ENCODE data around the gene SMIM35. TPM values are rescaled to one million over a fixed set of nuclear protein-coding genes. Genes with fewer than 3 reads are reported as not detected.

The SMIM35 gene
- total RNA-seq, 4 donors from 2014 or later, result not detected

GRCh38 chr11:118099838-118100556 lies 13.2 kb upstream of the SMIM35 start:
- no peak for TF ChIP-seq POLR2A (IDR thresholded peaks at IDR 0.05)
- no peak for TF ChIP-seq CTCF (IDR thresholded peaks at IDR 0.05)
- 82 to 87% methylated on average over 9 to 10 of the region's 10 CpGs for WGBS, 2 donors
- intact Hi-C loops (cut with DNase I; ENCODE audit: low total_unique reads), result no loop called here
- no peak overlapping the region for H3K4me3 ChIP-seq (ENCODE audit: low read depth, poor library complexity, severe bottlenecking)
- DNase-seq (ENCODE audit: low spot score in 2 of 2), result no peak

DNA sequence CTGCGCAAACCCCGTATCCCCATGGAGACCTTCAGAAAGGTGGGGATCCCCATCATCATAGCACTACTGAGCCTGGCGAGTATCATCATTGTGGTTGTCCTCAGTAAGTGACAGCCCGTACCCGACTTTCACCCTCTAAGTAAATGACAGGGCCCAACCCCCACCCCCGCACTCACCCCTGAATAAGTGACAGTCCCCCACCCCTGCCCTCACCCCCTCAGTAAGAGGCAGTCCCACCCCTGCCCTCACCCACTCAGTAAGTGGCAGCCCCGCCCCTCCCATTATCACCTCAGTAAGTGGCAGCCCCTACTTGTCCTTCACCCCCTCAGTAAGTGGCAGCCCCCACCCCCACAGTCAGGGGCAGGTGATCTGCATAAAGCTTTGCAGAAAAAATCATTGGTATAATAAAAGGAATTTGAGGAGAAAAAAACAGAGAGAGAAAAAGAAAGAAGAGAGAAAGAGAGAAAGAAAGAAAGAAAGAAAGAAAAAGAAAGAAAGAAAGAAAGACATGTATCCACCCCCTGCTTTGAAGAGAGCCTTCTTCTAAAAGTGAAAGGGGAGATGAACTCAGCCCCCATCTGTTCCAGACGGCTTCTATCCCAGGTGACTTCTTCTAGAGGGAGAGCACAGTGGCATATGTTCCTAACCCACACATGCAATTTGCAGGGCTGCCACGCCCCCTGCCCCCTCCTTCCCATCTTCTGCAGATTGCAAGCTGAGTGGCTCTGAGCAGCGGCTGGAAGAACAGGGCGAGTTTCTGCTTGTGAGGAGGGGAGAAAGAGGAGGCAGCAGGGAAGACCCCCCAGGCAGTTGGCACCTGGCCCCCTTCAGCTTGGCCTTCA lies 12.5 kb upstream of the SMIM35 start:
- no peak for DNase-seq (ENCODE audit: low spot score in 2 of 2)
- no peak for TF ChIP-seq POLR2A (IDR thresholded peaks at IDR 0.05)
- no peak for TF ChIP-seq CTCF (IDR thresholded peaks at IDR 0.05)
- WGBS, 2 donors, result 72 to 75% methylated on average over 10 to 11 of the region's 11 CpGs
- intact Hi-C loops (cut with DNase I; ENCODE audit: low total_unique reads), result no loop called here
- no peak overlapping the region for H3K4me3 ChIP-seq (ENCODE audit: low read depth, poor library complexity, severe bottlenecking)

GRCh38 chr11:118095967-118096367 lies 9.2 kb upstream of the SMIM35 start:
- 64% methylated on average over 1 of the region's 1 CpG; no CpG with 5 or more reads in 1 of the 2 donors for WGBS, 2 donors
- no peak overlapping the region for H3K4me3 ChIP-seq (ENCODE audit: low read depth, poor library complexity, severe bottlenecking)
- no peak for TF ChIP-seq POLR2A (IDR thresholded peaks at IDR 0.05)
- no peak for DNase-seq (ENCODE audit: low spot score in 2 of 2)
- intact Hi-C loops (cut with DNase I; ENCODE audit: low total_unique reads), result no loop called here

- TF ChIP-seq CTCF (IDR thresholded peaks at IDR 0.05) (no peak), POLR2A (IDR thresholded peaks at IDR 0.05) (no peak)
- DNase-seq (ENCODE audit: low spot score in 2 of 2), result no peak
- 79 to 85% methylated on average over 4 of the region's 4 CpGs for WGBS, 2 donors
- no peak overlapping the region for H3K4me3 ChIP-seq (ENCODE audit: low read depth, poor library complexity, severe bottlenecking)
- intact Hi-C loops (cut with DNase I; ENCODE audit: low total_unique reads), result no loop called here
Observed at GRCh38 chr11:118095493-118095892, 8.7 kb upstream of the SMIM35 start.

GRCh38 chr11:118092907-118093571 lies 6.3 kb upstream of the SMIM35 start:
- no peak for DNase-seq (ENCODE audit: low spot score in 2 of 2)

More at GRCh38 chr11:118092907-118093571, 6.3 kb upstream of the SMIM35 start:
- intact Hi-C loops (cut with DNase I; ENCODE audit: low total_unique reads), result no loop called here
- no peak for TF ChIP-seq CTCF (IDR thresholded peaks at IDR 0.05)
- TF ChIP-seq POLR2A (IDR thresholded peaks at IDR 0.05), result no peak
- H3K4me3 ChIP-seq (ENCODE audit: low read depth, poor library complexity, severe bottlenecking), result no peak overlapping the region
- WGBS, 2 donors, result 63 to 86% methylated on average over 8 of the region's 8 CpGs
